NCI-H748 treated with DMSO at 0.1 percent for 48 hours (cell line): ENCODE results near the gene FEM1A.
A peak's percentile ranks its signal among the peaks of the same experiment; 100 is the strongest.
"Not testable (repeated sequence)": the region's sequence is repeated elsewhere in the genome, so short reads cannot be mapped to it uniquely, and the experiment has no call there.

Source experiments
- DNase-seq: peaks from one replicate; lab custom pipeline; 2025; lab: John Stamatoyannopoulos, UW

Gene FEM1A

GRCh38 chr19:4811328-4812131, 20.0 kb downstream of the FEM1A start:
- peak; percentile 1 for DNase-seq

- DNase-seq = no peak
Observed at GRCh38 chr19:4814625-4815425, 23.3 kb downstream of the FEM1A start.

DNA sequence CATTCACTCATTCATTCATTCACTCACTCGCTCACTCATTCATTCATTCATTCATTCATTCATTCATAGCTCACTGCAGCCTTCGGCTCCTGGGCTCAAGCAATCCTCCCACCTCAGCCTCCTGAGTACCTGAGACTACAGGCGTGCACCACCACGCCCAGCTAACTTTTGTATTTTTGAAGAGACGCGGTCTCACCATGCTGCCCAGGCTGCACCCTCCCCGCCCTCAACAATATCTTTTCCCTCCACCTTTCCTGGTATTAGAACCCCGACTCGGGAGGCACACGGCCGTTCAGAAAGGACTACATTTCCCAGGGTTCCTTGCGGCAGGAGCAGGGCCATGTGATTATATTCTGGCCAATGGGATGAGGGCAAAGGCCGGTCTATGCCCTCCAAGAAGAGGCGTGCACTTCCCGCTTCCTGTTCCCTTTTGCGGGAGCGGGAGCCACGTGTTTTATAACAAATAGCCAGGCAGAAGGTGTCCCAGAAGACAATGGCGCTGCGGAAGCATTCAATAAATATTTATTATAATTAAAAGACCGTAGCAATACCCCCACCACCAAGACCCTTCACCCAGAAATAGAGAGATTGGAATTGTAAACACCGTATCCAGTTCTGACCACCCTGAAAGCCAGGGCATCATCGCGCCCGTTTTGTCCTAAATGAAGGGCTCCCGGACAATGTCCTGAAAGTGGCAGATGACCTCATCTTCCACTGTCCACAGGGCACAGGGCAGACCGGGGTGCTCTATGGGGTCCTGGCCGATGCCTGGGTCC, 24.1 kb downstream of the FEM1A start:
- peak; percentile 57 for DNase-seq

DNA sequence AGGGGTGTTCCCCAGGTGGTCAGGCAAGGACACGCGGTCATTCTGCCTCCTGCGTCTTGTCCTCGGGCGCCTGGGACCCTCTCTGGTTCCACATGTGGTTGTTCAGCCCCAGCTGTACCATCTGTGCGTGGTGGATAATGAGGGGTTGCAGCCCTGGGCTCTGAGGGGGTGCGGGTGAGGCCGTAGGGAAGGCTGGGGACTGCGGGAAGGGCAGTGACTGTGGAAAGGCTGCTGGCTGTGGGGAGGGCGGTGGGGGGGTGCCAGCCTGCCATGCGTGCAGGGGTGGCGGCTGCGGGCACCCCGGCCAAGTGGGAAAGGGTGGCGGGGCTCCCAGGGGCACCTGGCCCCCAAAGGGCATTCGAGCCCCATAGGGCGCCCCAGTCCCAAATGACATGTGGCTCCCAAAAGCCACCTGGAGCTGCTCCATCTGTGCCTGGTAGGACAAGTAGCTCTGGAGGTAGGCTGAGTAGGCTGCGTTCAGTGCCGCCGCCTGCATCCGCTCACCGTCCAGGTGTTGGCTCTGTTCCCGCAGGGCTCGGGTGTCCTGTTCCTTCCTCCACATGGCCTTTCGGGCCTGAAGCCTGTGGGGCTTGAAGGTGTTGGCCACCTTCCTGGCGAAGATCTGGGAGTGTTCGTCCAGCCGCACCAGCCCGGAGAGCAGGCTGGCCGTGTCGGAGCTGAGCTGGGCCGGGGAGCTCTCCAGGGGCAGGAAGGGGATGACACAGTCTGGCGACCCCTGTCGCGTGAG, 24.8 kb downstream of the FEM1A start:
- DNase-seq = no peak

DNA sequence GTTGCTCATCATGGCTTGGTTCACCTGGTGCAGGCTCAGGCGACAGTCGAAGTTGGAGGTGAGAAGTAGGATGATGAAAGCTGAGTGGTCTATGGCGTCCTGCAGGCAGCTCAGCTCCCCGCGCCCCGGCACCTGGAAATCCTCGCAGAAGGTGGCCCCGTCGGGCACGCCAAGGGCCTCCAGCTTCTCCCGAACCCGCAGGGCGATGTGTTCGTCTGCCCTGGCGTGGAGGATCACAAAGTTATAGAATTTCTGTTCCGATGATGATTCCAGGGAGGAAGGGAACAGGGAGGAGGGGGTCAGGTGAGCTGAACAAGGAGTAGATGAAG, 25.4 kb downstream of the FEM1A start:
- DNase-seq = no peak

GRCh38 chr19:4817467-4818277, 26.1 kb downstream of the FEM1A start:
- no peak for DNase-seq

DNA sequence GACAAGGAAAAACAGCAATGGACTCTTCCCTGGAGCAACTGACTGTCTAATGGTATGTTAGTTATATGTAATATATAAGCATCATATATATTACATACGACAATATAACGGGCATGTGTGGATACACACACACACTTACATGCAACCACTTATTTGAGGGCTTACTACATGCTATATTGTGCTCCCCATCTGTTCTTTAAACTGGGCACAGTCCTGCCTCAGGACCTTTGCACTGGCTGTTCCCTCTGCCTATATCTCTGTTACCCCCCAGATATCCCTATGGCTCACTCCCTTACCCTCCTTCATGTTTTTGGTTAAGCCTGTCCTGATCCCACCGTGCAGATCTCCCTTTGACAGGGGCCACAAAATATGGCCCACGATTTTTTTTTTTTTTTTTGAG, 29.7 kb downstream of the FEM1A start:
- DNase-seq = no peak

GRCh38 chr19:4822354-4822753, 30.8 kb downstream of the FEM1A start:
- DNase-seq = not testable (repeated sequence)

GRCh38 chr19:4823577-4823976, 32.0 kb downstream of the FEM1A start:
- DNase-seq = no peak

DNA sequence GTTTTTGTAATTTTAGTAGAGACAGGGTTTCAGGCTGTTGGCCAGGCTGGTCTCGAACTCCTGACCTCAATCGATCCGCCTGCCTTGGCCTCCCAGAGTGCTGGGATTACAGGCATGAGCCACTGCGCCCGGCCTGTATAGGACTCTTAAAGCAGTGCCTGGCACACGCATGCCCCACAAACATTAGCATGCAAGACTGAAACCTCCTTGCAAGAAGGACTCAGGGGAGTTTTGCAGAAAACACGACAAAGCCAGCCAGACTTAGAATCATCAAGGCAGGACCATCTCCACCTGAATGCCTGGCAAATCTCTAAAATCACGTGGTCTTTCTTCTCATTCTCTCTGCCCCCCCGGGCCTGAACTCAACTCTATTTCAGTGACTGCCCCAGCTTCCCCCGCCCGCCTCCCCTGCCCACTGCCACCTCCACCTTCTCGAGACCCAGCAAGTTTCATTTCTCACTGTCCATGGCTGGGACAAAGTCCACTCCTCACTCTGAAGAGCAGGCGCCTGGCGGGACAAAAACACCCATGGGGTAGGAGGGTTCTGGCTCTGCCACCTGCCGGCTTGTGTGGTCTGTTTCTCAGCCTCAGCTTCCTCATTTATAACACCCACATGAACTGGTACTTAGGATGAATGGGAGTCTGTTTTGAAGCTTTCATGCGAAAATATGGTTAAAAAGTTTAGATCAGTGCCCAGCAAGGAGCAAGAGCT, 37.6 kb downstream of the FEM1A start:
- no peak for DNase-seq

- no peak for DNase-seq
Observed at GRCh38 chr19:4830332-4830731, 38.8 kb downstream of the FEM1A start.

GRCh38 chr19:4830768-4831265, 39.3 kb downstream of the FEM1A start:
- DNase-seq = no peak

GRCh38 chr19:4831304-4831978, 39.9 kb downstream of the FEM1A start, which contains the start of gene TICAM1:
Gene TICAM1, minus strand, starts transcription at chr19:4831712. Its CDS starts 13,335 bp downstream, at chr19:4818377.
- no peak for DNase-seq

DNA sequence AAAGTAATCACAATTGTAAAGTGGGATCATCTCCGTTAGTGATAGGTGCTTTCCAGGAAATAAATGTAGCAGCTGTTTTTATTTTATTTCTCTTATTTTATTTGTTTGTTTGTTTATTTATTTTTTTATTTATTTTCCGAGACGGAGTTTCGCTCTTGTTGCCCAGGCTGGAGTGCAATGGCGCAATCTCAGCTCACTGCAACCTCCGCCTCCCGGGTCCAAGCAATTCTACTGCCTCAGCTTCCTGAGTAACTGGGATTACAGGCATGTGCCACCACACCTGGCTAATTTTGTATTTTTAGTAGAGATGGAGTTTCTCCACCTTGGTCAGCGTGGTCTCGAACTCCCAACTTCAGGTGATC, 40.4 kb downstream of the FEM1A start:
- not testable (repeated sequence) for DNase-seq

DNA sequence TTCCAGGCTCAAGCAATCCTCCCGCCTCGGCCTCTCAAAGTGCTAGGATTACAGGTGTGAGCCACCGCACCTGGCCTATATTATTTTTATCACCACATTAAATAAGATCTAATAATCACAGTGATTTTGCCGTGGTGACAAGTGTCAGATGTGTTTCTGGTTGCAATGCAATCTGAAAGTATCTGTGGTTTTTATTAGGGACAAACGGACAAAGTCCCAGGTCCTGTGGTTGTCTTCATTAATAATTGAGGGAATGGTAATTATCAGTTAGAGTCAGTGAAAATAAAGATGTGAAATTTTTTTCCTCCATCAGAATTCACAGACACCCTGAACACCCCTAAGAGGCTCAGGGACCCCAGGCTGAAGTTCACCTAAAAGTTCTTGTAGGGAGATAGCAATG, 41.2 kb downstream of the FEM1A start:
- DNase-seq = no peak

DNA sequence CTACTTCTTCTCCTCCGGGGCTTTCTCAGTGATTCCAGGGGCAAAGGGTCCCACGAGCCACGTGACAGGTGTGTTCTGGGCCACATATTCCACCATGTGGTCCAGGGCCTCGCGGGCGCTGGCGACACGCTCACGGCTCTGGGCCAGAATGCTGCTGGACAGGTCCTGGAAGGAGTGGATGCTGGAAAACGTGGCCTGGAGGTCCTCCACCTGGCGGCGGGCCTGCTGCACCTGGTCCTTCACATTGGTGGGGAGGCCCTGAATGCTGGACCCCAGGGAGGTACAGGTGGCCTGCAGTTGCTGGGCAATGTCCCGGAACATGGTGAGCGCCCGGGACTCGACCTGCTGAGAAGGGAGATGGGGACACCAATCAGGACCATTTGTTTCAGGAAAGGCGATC, 47.7 kb downstream of the FEM1A start:
- no peak for DNase-seq

- DNase-seq = no peak
Observed at GRCh38 chr19:4843647-4843965, 52.1 kb downstream of the FEM1A start.

GRCh38 chr19:4844348-4845179, 53.0 kb downstream of the FEM1A start:
- DNase-seq = no peak

- DNase-seq = not testable (repeated sequence)
Observed at GRCh38 chr19:4845975-4846374, 54.4 kb downstream of the FEM1A start.
